GM18498 (cell line): ENCODE data around the gene CEACAM8.
"Not testable (repeated sequence)": the region's sequence is repeated elsewhere in the genome, so short reads cannot be mapped to it uniquely, and the experiment has no call there.

Experiments
- ATAC-seq: cut with Tn5 transposase; IDR thresholded peaks from one replicate; pipeline ENCODE4 v1.9.1; 2021; ENCODE audit warnings: mild to moderate bottlenecking, moderate library complexity; ENCODE audit not compliant: unreplicated experiment

Gene CEACAM8

DNA sequence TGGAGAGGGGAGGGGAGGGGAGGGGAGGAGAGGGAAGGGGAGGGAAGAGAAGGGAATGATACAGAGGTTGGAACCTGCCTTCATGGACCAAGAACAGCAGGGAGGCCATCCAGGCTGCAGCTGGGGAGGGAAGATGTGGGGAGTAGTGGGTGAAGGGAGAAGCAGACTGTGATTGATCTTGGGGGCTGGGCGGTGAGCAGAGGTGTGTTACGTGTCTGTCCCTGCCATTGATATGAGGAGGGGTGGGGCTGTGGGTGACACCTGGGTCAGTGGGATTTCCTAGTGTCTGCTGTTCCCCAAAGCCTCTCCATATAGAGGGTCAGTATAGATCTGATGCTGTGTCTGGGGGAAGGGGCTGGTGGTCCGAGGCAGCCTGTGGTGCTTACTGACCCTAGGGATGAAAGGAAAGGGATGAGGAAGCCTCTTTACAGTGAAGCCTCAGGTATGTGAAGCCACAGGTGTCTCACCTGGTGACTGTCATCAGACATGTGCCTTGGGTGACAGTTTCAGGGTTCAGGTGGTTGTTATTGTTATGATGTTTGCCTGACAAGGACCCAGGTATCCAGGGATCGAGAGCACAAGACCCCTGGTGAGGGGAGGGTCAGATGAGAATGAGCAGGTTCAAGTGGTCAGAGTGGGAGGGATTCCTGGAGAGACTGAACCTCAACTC, 47.8 kb downstream of the CEACAM8 start:
- ATAC-seq, result no peak

DNA sequence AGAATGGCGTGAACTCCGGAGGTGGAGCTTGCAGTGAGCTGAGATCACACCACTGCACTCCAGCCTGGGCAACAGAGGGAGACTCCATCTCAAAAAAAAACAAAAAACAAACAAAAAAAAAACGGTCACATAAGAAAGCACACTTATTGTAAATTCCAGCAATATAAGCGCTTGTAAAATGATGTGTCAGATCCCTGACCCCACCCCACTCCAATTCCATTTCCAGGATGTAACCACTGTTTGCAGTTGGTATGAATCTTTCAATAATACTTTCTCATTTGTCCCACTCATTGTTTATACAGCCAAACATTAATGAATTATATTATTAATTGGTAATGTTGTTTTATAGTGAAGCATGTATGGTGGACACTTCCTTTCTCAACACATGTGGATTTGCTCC, 50.6 kb downstream of the CEACAM8 start:
- no peak for ATAC-seq

DNA sequence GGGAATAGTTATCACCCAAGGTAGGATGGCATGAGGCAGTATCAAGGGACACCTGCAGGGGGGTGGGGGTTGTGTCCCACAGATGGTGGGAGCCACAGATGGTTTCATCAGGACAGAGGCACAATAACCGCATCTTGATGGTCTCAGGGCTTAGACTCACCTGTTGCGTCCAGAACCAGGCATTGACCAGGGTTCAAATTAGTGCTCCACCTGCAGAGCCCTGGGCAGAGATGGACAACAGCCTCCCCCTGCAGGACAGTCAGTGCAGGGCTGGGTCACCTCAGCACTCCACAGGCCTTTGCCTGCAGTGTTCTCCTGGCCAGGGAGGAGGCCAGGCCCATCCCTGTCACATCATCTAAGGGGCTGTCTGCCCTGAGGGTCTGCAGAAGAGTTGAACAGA, 51.9 kb downstream of the CEACAM8 start:
- no peak for ATAC-seq

DNA sequence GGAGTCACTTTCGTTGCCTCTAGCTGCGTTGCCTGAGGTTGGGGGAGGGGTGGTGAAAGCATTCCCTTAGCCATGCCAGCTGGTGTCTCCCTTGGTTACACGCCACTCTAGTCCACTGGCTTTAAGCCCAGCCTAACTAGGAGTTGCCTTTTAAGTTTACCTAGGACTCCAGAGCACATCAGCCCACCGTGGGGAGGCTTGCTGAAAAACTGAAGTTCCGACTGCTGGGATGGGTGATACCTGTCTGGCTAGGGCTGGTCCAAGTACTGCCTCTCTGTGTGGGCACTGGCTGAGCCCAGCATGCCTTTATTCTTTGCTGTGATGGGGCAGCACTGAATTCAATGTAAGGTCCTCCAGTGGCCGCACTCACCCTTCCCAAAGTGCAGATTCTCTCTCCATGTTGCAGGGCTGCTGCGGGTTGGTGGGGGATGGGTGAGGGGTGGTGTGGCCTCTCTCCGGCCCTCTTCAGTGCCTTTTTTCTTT, 54.6 kb downstream of the CEACAM8 start:
- no peak for ATAC-seq

DNA sequence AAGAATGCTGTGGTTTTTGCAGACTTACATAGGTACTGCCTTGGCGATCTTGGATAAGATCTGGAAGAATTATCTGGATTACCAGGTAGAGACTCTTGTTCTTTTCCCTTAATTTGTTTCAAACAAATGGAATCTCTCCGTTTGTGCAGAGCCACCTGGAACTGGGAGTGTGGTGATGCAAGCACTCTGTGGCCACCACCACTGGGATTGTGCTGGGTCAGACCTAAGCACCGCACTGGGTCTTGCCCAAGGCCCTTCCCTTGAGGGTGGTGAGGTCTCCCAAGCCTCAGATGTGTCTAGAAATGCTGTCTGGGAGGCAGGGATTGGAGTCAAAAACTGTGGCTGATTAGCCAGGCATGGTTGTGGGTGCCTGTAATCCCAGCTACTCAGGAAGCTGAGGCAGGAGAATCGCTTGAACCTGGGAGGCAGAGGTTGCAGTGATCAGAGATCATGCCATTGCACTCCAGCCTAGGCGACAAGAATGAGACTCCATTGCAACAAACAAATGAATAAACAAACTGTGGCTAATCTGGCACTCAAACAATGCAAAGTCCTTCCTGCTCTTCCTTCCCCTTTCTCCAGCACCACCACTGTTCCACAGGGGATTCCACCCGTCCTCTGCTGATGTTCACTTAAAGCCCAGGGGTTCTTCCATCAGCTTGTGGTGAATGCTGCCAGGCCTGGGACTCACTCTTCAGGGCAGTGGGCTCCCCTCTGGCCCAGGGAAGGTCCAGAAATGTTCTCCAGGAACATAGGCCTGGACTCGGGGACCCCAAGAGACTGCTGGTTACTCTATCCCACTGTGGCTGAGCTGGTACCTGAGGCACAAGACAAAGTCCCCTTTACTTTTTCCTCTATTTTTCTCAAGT, 55.6 kb downstream of the CEACAM8 start:
- no peak for ATAC-seq

DNA sequence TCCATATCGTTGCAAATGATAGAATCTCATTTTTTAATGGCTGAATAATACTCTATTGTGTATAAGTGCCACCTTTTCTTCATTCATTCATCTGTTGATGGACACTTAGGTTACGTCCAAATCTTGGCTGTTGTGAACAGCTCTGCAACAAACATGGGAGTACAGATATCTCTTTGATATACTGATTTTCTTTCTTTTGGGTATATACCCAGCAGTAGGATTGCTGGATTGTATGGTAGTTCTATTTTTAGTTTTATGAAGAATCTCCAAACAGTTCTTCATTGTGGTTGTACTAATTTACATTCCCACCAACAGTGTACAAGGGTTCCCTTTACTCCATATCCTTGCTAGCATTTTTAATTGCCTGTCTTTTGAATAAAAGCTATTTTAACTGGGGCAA, 59.4 kb downstream of the CEACAM8 start:
- ATAC-seq, result not testable (repeated sequence)

DNA sequence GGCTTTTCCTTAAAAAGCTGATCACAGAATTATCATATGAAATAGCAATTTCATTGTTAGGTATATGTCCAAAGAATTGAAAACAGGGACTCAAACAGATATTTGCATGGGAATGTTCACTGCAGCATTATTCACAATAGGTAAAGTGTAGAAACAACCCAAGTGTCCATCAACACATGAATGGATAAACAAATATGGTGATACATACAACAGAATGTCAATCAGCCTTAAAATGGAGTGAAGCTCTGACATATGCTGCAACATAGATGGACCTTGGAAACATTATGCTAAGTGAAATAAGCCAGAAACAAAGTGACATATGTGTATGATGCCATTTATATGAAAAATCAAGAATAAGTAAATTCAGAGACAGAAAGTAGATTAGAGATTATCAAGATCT, 60.3 kb downstream of the CEACAM8 start:
- no peak for ATAC-seq

DNA sequence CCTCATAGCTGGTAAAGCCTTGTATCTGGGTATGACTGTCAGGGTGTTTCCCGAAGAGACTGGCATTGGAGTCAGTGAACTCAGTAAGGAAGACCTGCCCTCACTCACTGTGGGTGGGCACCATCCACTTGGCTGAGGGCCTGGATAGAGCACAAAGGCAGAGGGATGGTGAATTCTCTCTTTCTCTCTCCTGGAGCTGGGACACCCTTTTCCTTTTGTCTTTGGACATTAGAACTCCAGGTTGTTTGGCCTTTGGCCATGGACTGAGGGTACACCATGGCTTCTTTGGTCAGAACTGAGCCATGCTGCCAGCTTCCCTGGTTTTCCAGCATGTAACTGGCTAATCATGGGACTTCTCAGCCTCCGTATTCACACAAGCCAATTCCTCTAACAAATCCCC, 61.8 kb downstream of the CEACAM8 start:
- ATAC-seq, result no peak

DNA sequence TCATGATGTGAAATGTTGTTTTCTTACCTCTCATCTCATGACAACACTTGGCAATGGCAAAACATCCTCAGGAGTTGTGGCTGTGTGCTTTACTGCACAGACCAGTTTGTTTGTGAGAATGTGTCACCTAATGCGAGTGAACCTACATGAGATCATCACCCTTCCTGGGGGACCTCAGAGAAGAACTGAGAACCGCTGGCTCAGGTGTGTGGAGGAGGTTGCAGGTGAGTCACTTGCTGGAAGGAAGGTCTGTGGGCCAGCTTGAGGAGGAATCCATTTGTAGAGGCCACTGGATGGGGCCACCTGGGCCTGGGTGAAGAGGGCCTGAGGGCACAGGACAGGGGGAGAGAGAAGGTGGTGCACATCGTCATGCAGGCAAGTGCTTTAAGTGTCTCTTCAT, 63.4 kb downstream of the CEACAM8 start:
- ATAC-seq, result no peak
